ENCODE measurements around the gene ROR1. TPM values are rescaled to one million over a fixed set of nuclear protein-coding genes. Genes with fewer than 3 reads are reported as not detected.

The ROR1 gene
- total RNA-seq, 1 experiment from 2014 or later, result 37.2 TPM

GRCh38 chr1:64059556-64059955 lies 285.7 kb downstream of the ROR1 start:
- Histone ChIP-seq H3K27me3 (replicated peaks; ENCODE audit: control insufficient read depth, insufficient read depth, low read length) (no peaks in the 10 kb centered on the region), H3K4me1 (peaks cover 6% of the 10 kb centered on the region), H3K9me3 (no peaks in the 10 kb centered on the region), H3K36me3 (ENCODE audit: control insufficient read depth, insufficient read depth, low read length) (no peaks in the 10 kb centered on the region; the same call in 1 of the 2 replicates), H3K4me3 (ENCODE audit: low read depth, low read length) (no peak overlapping the region)
- no peak overlapping the region for H3K4me3 Mint-ChIP-seq (ENCODE audit: unreplicated experiment)
- peaks cover 15% of the 10 kb centered on the region for H3K4me1 Mint-ChIP-seq (ENCODE audit: low read depth, unreplicated experiment)
- ChIA-PET POLR2A (no interaction called here), CTCF (no interaction called here)
- no TSS peak for BruUV-seq (replicated peaks)
- no peak for TF ChIP-seq CTCF (IDR thresholded peaks at IDR 0.05; ENCODE audit: insufficient read depth in 1 of 2, low read depth in 1 of 2, low read length in 1 of 2, severe bottlenecking in 1 of 2, unreplicated experiment in 1 of 2)
- intact Hi-C loops (cut with micrococcal nuclease; ENCODE audit: unreplicated experiment), result loop anchor here (10.0 kb wide), 1 partner anchor 385 kb away; no protein-coding TSS in a partner anchor
- H3K27me3 Mint-ChIP-seq (ENCODE audit: insufficient read depth, unreplicated experiment), result no peaks in the 10 kb centered on the region
- H3K9me3 Mint-ChIP-seq (ENCODE audit: unreplicated experiment), result peaks cover 9% of the 10 kb centered on the region
- no peak for DNase-seq
- H3K27ac Mint-ChIP-seq (ENCODE audit: unreplicated experiment), result no peak overlapping the region
- H3K36me3 Mint-ChIP-seq (ENCODE audit: insufficient read depth, unreplicated experiment), result peaks cover 10% of the 10 kb centered on the region

- Mint-ChIP-seq H3K9me3 (ENCODE audit: unreplicated experiment) (peaks cover 9% of the 10 kb centered on the region), H3K36me3 (ENCODE audit: insufficient read depth, unreplicated experiment) (peaks cover 5% of the 10 kb centered on the region), H3K4me3 (ENCODE audit: unreplicated experiment) (no peak overlapping the region), H3K27me3 (ENCODE audit: insufficient read depth, unreplicated experiment) (no peaks in the 10 kb centered on the region), H3K27ac (ENCODE audit: unreplicated experiment) (no peak overlapping the region), H3K4me1 (ENCODE audit: low read depth, unreplicated experiment) (peaks cover 15% of the 10 kb centered on the region)
- intact Hi-C loops (cut with micrococcal nuclease; ENCODE audit: unreplicated experiment), result no loop called here
- no peak for DNase-seq
- ChIA-PET CTCF (no interaction called here), POLR2A (no interaction called here)
- H3K36me3 ChIP-seq (ENCODE audit: control insufficient read depth, insufficient read depth, low read length), result no peaks in the 10 kb centered on the region
- H3K4me1 ChIP-seq, result peaks cover 6% of the 10 kb centered on the region
- no peak overlapping the region for H3K4me3 ChIP-seq (ENCODE audit: low read depth, low read length)
- TF ChIP-seq CTCF (IDR thresholded peaks at IDR 0.05; ENCODE audit: insufficient read depth in 1 of 2, low read depth in 1 of 2, low read length in 1 of 2, severe bottlenecking in 1 of 2, unreplicated experiment in 1 of 2), result no peak
- no TSS peak for BruUV-seq (replicated peaks)
- no peaks in the 10 kb centered on the region for H3K9me3 ChIP-seq
- no peaks in the 10 kb centered on the region for H3K27me3 ChIP-seq (replicated peaks; ENCODE audit: control insufficient read depth, insufficient read depth, low read length)
These were observed 286.9 kb downstream of the ROR1 start for GRCh38 chr1:64060611-64061302.

GRCh38 chr1:64061430-64062104 lies 287.8 kb downstream of the ROR1 start:
- H3K27ac Mint-ChIP-seq (ENCODE audit: unreplicated experiment), result no peak overlapping the region
- CTCF ChIA-PET, result no interaction called here

More at GRCh38 chr1:64061430-64062104, 287.8 kb downstream of the ROR1 start:
- H3K27me3 Mint-ChIP-seq (ENCODE audit: insufficient read depth, unreplicated experiment), result no peaks in the 10 kb centered on the region
- no peak for DNase-seq
- H3K4me1 ChIP-seq, result peaks cover 6% of the 10 kb centered on the region
- peaks cover 15% of the 10 kb centered on the region for H3K4me1 Mint-ChIP-seq (ENCODE audit: low read depth, unreplicated experiment)
- peaks cover 11% of the 10 kb centered on the region for H3K36me3 Mint-ChIP-seq (ENCODE audit: insufficient read depth, unreplicated experiment)
- no TSS peak for BruUV-seq (replicated peaks)
- POLR2A ChIA-PET, result no interaction called here
- H3K4me3 Mint-ChIP-seq (ENCODE audit: unreplicated experiment), result no peak overlapping the region
- H3K9me3 ChIP-seq, result no peaks in the 10 kb centered on the region
- intact Hi-C loops (cut with micrococcal nuclease; ENCODE audit: unreplicated experiment), result no loop called here
- H3K27me3 ChIP-seq (replicated peaks; ENCODE audit: control insufficient read depth, insufficient read depth, low read length), result no peaks in the 10 kb centered on the region
- no peak for TF ChIP-seq CTCF (IDR thresholded peaks at IDR 0.05; ENCODE audit: insufficient read depth in 1 of 2, low read depth in 1 of 2, low read length in 1 of 2, severe bottlenecking in 1 of 2, unreplicated experiment in 1 of 2)
- H3K36me3 ChIP-seq (ENCODE audit: control insufficient read depth, insufficient read depth, low read length), result no peaks in the 10 kb centered on the region
- no peak overlapping the region for H3K4me3 ChIP-seq (ENCODE audit: low read depth, low read length)
- peaks cover 9% of the 10 kb centered on the region for H3K9me3 Mint-ChIP-seq (ENCODE audit: unreplicated experiment)

Measured in Caco-2 (cell line).